ENCODE measurements around the gene BSN.

The BSN gene

GRCh38 chr3:49659756-49660155 is 105.5 kb downstream of the BSN start:
- Histone ChIP-seq H3K4me2 (ENCODE audit: low read depth, low read length, poor library complexity, severe bottlenecking) (no peak overlapping the region), H3F3A (ENCODE audit: insufficient read depth) (no peaks in the 10 kb centered on the region), H3K79me2 (ENCODE audit: insufficient read depth, low read length) (no peaks in the 10 kb centered on the region), H3K9me2 (replicated peaks; ENCODE audit: insufficient read depth, low read length) (no peaks in the 10 kb centered on the region), H3K4me3 (ENCODE audit: insufficient read depth, low read length, poor library complexity, severe bottlenecking) (no peak overlapping the region), H3K9ac (ENCODE audit: low read length) (no peak overlapping the region), H3K9me3 (ENCODE audit: insufficient read depth, low read length) (no peaks in the 10 kb centered on the region), H3K36me3 (ENCODE audit: low read length) (no peaks in the 10 kb centered on the region), H3K27me3 (ENCODE audit: low read length) (no peaks in the 10 kb centered on the region), H2AFZ (ENCODE audit: low read depth, low read length, severe bottlenecking) (no peak overlapping the region), H3K27ac (ENCODE audit: low read depth, low read length) (no peak overlapping the region), H4K20me1 (ENCODE audit: low read depth, low read length) (no peaks in the 10 kb centered on the region)
- TF ChIP-seq EZH2phosphoT487 (conservative IDR thresholded peaks at IDR 0.05; ENCODE audit: low read length) = no peak
- no peak for TF ChIP-seq CTCF (IDR thresholded peaks at IDR 0.05; ENCODE audit: insufficient read depth, low read length, poor library complexity, severe bottlenecking)

GRCh38 chr3:49661281-49661680 is 107.0 kb downstream of the BSN start:
- H3K9me3 ChIP-seq (ENCODE audit: insufficient read depth, low read length) = no peaks in the 10 kb centered on the region
- no peaks in the 10 kb centered on the region for H3K79me2 ChIP-seq (ENCODE audit: insufficient read depth, low read length)
- no peaks in the 10 kb centered on the region for H3F3A ChIP-seq (ENCODE audit: insufficient read depth)
- no peaks in the 10 kb centered on the region for H3K9me2 ChIP-seq (replicated peaks; ENCODE audit: insufficient read depth, low read length)
- H2AFZ ChIP-seq (ENCODE audit: low read depth, low read length, severe bottlenecking) = no peak overlapping the region
- no peaks in the 10 kb centered on the region for H4K20me1 ChIP-seq (ENCODE audit: low read depth, low read length)
- H3K36me3 ChIP-seq (ENCODE audit: low read length) = no peaks in the 10 kb centered on the region
- H3K9ac ChIP-seq (ENCODE audit: low read length) = no peak overlapping the region
- no peaks in the 10 kb centered on the region for H3K27me3 ChIP-seq (ENCODE audit: low read length)
- no peak overlapping the region for H3K4me3 ChIP-seq (ENCODE audit: insufficient read depth, low read length, poor library complexity, severe bottlenecking)
- no peak overlapping the region for H3K4me2 ChIP-seq (ENCODE audit: low read depth, low read length, poor library complexity, severe bottlenecking)
- no peak overlapping the region for H3K27ac ChIP-seq (ENCODE audit: low read depth, low read length)
- TF ChIP-seq CTCF (IDR thresholded peaks at IDR 0.05; ENCODE audit: insufficient read depth, low read length, poor library complexity, severe bottlenecking) (no peak), EZH2phosphoT487 (conservative IDR thresholded peaks at IDR 0.05; ENCODE audit: low read length) (no peak)

- TF ChIP-seq CTCF (IDR thresholded peaks at IDR 0.05; ENCODE audit: insufficient read depth, low read length, poor library complexity, severe bottlenecking) (no peak), EZH2phosphoT487 (conservative IDR thresholded peaks at IDR 0.05; ENCODE audit: low read length) (no peak)
Observed at GRCh38 chr3:49662021-49662420, 107.7 kb downstream of the BSN start.

More at GRCh38 chr3:49662021-49662420, 107.7 kb downstream of the BSN start:
- no peak overlapping the region for H3K9ac ChIP-seq (ENCODE audit: low read length)
- H3K36me3 ChIP-seq (ENCODE audit: low read length) = no peaks in the 10 kb centered on the region
- H3K27me3 ChIP-seq (ENCODE audit: low read length) = no peaks in the 10 kb centered on the region
- no peaks in the 10 kb centered on the region for H3F3A ChIP-seq (ENCODE audit: insufficient read depth)
- no peaks in the 10 kb centered on the region for H3K9me2 ChIP-seq (replicated peaks; ENCODE audit: insufficient read depth, low read length)
- no peaks in the 10 kb centered on the region for H4K20me1 ChIP-seq (ENCODE audit: low read depth, low read length)
- H2AFZ ChIP-seq (ENCODE audit: low read depth, low read length, severe bottlenecking) = no peak overlapping the region
- H3K79me2 ChIP-seq (ENCODE audit: insufficient read depth, low read length) = no peaks in the 10 kb centered on the region
- no peak overlapping the region for H3K27ac ChIP-seq (ENCODE audit: low read depth, low read length)
- H3K4me2 ChIP-seq (ENCODE audit: low read depth, low read length, poor library complexity, severe bottlenecking) = no peak overlapping the region
- no peak overlapping the region for H3K4me3 ChIP-seq (ENCODE audit: insufficient read depth, low read length, poor library complexity, severe bottlenecking)
- H3K9me3 ChIP-seq (ENCODE audit: insufficient read depth, low read length) = no peaks in the 10 kb centered on the region

Measured in SU-DHL-6 (cell line).